Panc1 (cell line): Measurements from ENCODE around the gene FBXO42. TPM values are rescaled to one million over a fixed set of nuclear protein-coding genes. Genes with fewer than 3 reads are reported as not detected.

Source experiments
- ATAC-seq: fragments of 200-7000 bp; cut with Tn5 transposase; 2 replicates; pipeline ENCODE4 v1.9.1; 2020; ENCODE audit warnings: mild to moderate bottlenecking, moderate library complexity
- BruUV-seq: library from RNA; stranded (reverse); fragments of 400-500 nt; replicated peaks from 2 replicates; lab custom pipeline; 2021; lab: Mats Ljungman, UMichigan
- CTCF ChIA-PET: fragments of 300-600 bp; sonication (Branson Sonifier 250); formaldehyde crosslinking; loops from one replicate; lab custom pipeline; 2022; ENCODE audit warnings: antibody characterized with exemption; lab: Charles Lee
- POLR2A ChIA-PET: fragments of 300-600 bp; sonication (Branson Sonifier 250); formaldehyde crosslinking; loops from one replicate; lab custom pipeline; 2022; ENCODE audit warnings: antibody characterized with exemption; lab: Charles Lee
- DNase-seq: peaks from one replicate; pipeline ENCODE4 v3.0.0-alpha.2; 2010; ENCODE audit warnings: low read depth, low spot score
- H3K27ac ChIP-seq: 2 replicates; pipeline ENCODE4 v1.5.1; 2011; ENCODE audit warnings: mild to moderate bottlenecking, low read length, inconsistent platforms
- H3K27me3 ChIP-seq: fragments of 200-500 bp; sonication (Bioruptor generic); 2 replicates; pipeline ENCODE4 v1.6.0; 2014; ENCODE audit warnings: low read length, inconsistent platforms; ENCODE audit not compliant: control insufficient read depth, insufficient read depth
- H3K36me3 ChIP-seq: fragments of 200-500 bp; sonication (Bioruptor generic); 2 replicates; pipeline ENCODE4 v1.5.1; 2014; ENCODE audit warnings: inconsistent platforms, mild to moderate bottlenecking, low read length, moderate library complexity; ENCODE audit not compliant: control insufficient read depth, insufficient read depth
- H3K4me1 ChIP-seq: 2 replicates; pipeline ENCODE4 v1.5.1; 2011; ENCODE audit warnings: inconsistent platforms, mild to moderate bottlenecking, low read length, moderate library complexity; ENCODE audit not compliant: control insufficient read depth, insufficient read depth
- H3K4me3 ChIP-seq, 2 experiments: 2 replicates each; pipeline ENCODE4 v1.5.1; 2011 to 2012; ENCODE audit warnings: low read depth in 2 of 2, low read length in 2 of 2, mild to moderate bottlenecking in 2 of 2, inconsistent platforms in 1 of 2, moderate library complexity in 1 of 2
- H3K9me3 ChIP-seq: fragments of 200-500 bp; sonication (Bioruptor generic); 2 replicates; pipeline ENCODE4 v1.5.1; 2014; ENCODE audit warnings: low read depth, mild to moderate bottlenecking, inconsistent platforms, low read length, moderate library complexity; ENCODE audit not compliant: control insufficient read depth, insufficient read depth
- POLR2AphosphoS5 ChIP-seq: IDR thresholded peaks from 2 replicates; pipeline ENCODE4 v1.6.1; 2012; ENCODE audit warnings: mild to moderate bottlenecking, low read depth, low read length, moderate library complexity
- SIN3A ChIP-seq: IDR thresholded peaks from 2 replicates; pipeline ENCODE4 v1.6.1; 2012; ENCODE audit warnings: low read depth, mild to moderate bottlenecking, low read length, moderate library complexity, borderline replicate concordance; ENCODE audit not compliant: insufficient read depth
- TCF7L2 ChIP-seq: IDR thresholded peaks from 2 replicates; pipeline ENCODE4 v1.6.1; 2011; ENCODE audit warnings: mild to moderate bottlenecking, low read depth, low read length, inconsistent platforms
- in situ Hi-C: cut with HindIII; loops from 2 replicates; pipeline ENCODE4 v1.10.0; 2016; ENCODE audit warnings: low sequenced_read_pairs, low pct_unique_long_range_greater_than_20kb
- intact Hi-C: fragments of 100-400 bp; cut with micrococcal nuclease; formaldehyde crosslinking; loops from one replicate; pipeline ENCODE4 v1.10.0; 2022; ENCODE audit not compliant: unreplicated experiment
- total RNA-seq: library from RNA; stranded (reverse); gene quantifications from one replicate; pipeline ENCODE4 v1.2.1, GENCODE V29; 2021; ENCODE audit not compliant: unreplicated experiment
- TF ChIP-seq, protein P1 (sequence below): fragments of 450-650 bp; IDR thresholded peaks from 2 replicates; pipeline ENCODE4 v1.5.1; 2017; ENCODE audit warnings: mild to moderate bottlenecking
- TF ChIP-seq, protein P2 (sequence below), 2 experiments: IDR thresholded peaks; 2 replicates each; pipeline ENCODE4 v1.6.1; 2011 to 2012; ENCODE audit warnings: low read depth in 2 of 2, control low read depth in 1 of 2, low read length in 1 of 2, mild to moderate bottlenecking in 1 of 2, moderate library complexity in 1 of 2; ENCODE audit not compliant: insufficient read depth in 1 of 2

The FBXO42 gene
- total RNA-seq, 1 experiment from 2014 or later, result 25.7 TPM

DNA sequence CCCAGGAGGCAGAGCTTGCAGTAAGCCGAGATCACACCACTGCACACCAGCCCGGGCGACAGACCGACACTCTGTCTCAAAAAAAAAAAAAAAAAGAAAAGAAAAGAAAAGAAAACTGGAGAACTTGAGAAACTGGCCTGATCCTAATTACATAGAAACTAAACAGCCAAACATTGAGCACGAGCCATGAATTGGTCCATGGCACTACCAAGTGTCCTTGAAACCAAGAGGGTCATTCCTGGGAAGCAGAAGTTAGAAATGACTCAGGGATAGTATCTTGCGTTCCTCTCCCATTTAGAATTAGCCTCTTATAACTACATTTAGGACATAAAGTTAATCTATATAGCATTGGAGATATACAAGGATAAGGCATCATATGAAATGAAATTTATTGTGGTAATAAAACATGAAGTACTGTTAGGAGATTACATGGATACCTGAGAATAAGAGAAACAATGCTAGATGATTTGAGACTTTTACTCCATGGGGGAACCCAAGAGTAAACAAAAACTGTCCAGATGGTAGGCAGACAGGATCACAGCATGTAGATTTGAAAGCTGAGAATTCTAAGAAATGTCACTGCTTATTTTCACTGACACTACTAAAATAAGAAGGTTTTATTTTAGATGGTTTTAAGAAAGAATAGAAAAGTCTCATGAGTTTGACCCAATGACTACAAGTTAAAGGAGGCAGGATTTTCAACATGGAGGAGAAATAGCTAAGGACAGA, 75.8 kb downstream of the FBXO42 start:
- POLR2A ChIA-PET, result no interaction called here
- no peak for ATAC-seq
- CTCF ChIA-PET, result no interaction called here

DNA sequence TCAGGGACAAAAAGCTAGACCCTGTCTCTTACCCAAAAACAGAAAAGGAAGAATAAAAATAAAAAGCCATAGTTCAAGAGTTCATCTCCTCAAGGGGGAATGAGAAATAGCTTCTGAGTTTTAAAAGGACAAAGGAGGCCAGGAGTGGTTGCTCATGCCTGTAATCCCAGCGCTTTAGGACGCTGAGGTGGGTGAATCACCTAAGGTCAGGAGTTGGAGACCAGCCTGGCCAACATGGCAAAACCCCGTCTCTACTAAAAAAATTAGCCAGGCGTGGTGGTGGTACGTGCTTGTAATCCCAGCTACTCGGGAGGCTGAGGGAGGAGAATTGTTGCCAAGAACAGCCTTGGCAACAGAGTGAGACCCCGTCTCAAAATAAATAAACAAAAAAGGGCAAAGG, 76.7 kb downstream of the FBXO42 start:
- POLR2A ChIA-PET, result interaction anchor here (0.6 kb wide), 2 partner anchors 52 to 91 kb away, joined by 3 to 4 read pairs; partner anchors contain the start of gene SZRD1
- no peak for DNase-seq

More for the DNA sequence above, 75.8 kb downstream of the FBXO42 start:
- TF ChIP-seq, protein P1, sequence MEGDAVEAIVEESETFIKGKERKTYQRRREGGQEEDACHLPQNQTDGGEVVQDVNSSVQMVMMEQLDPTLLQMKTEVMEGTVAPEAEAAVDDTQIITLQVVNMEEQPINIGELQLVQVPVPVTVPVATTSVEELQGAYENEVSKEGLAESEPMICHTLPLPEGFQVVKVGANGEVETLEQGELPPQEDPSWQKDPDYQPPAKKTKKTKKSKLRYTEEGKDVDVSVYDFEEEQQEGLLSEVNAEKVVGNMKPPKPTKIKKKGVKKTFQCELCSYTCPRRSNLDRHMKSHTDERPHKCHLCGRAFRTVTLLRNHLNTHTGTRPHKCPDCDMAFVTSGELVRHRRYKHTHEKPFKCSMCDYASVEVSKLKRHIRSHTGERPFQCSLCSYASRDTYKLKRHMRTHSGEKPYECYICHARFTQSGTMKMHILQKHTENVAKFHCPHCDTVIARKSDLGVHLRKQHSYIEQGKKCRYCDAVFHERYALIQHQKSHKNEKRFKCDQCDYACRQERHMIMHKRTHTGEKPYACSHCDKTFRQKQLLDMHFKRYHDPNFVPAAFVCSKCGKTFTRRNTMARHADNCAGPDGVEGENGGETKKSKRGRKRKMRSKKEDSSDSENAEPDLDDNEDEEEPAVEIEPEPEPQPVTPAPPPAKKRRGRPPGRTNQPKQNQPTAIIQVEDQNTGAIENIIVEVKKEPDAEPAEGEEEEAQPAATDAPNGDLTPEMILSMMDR, result no peak
- TF ChIP-seq TCF7L2, result no peak
- TF ChIP-seq POLR2AphosphoS5, result no peak
- TF ChIP-seq, protein P2, sequence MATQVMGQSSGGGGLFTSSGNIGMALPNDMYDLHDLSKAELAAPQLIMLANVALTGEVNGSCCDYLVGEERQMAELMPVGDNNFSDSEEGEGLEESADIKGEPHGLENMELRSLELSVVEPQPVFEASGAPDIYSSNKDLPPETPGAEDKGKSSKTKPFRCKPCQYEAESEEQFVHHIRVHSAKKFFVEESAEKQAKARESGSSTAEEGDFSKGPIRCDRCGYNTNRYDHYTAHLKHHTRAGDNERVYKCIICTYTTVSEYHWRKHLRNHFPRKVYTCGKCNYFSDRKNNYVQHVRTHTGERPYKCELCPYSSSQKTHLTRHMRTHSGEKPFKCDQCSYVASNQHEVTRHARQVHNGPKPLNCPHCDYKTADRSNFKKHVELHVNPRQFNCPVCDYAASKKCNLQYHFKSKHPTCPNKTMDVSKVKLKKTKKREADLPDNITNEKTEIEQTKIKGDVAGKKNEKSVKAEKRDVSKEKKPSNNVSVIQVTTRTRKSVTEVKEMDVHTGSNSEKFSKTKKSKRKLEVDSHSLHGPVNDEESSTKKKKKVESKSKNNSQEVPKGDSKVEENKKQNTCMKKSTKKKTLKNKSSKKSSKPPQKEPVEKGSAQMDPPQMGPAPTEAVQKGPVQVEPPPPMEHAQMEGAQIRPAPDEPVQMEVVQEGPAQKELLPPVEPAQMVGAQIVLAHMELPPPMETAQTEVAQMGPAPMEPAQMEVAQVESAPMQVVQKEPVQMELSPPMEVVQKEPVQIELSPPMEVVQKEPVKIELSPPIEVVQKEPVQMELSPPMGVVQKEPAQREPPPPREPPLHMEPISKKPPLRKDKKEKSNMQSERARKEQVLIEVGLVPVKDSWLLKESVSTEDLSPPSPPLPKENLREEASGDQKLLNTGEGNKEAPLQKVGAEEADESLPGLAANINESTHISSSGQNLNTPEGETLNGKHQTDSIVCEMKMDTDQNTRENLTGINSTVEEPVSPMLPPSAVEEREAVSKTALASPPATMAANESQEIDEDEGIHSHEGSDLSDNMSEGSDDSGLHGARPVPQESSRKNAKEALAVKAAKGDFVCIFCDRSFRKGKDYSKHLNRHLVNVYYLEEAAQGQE (IDR thresholded peaks at IDR 0.05; ENCODE audit: insufficient read depth in 1 of 2, low read depth in 2 of 2, low read length in 1 of 2), result no peak
- TF ChIP-seq SIN3A, result no peak
- TSS peak; percentile 17 for BruUV-seq
- in situ Hi-C loops, result no loop called here
- Histone ChIP-seq H3K27ac (no peak overlapping the region), H3K27me3 (no peaks in the 10 kb centered on the region), H3K4me1 (no peaks in the 10 kb centered on the region), H3K9me3 (no peaks in the 10 kb centered on the region), H3K4me3 (no peak overlapping the region), H3K36me3 (no peaks in the 10 kb centered on the region)
- no peak for DNase-seq
- intact Hi-C loops, result no loop called here

More for the DNA sequence above, 76.7 kb downstream of the FBXO42 start:
- BruUV-seq, result no TSS peak
- Histone ChIP-seq H3K4me1 (no peaks in the 10 kb centered on the region), H3K36me3 (no peaks in the 10 kb centered on the region), H3K4me3 (no peak overlapping the region), H3K9me3 (no peaks in the 10 kb centered on the region), H3K27me3 (no peaks in the 10 kb centered on the region), H3K27ac (no peak overlapping the region)
- CTCF ChIA-PET, result no interaction called here
- ATAC-seq, result no peak
- in situ Hi-C loops, result no loop called here
- intact Hi-C loops, result no loop called here
- TF ChIP-seq POLR2AphosphoS5 (no peak), TCF7L2 (no peak), SIN3A (no peak)
- TF ChIP-seq, protein P1, result no peak
- TF ChIP-seq, protein P2 (IDR thresholded peaks at IDR 0.05; ENCODE audit: insufficient read depth in 1 of 2, low read depth in 2 of 2, low read length in 1 of 2), result no peak
